Loucy (cell line): ENCODE measurements around the gene NCOA6.

Experiments
- CTCF ChIP-seq: fragments of 200-600 bp; sonication (generic); conservative IDR thresholded peaks from 2 replicates; pipeline ENCODE4 v1.5.1; 2014; ENCODE audit warnings: mild to moderate bottlenecking, antibody characterized with exemption, low read length
- EZH2phosphoT487 ChIP-seq: fragments of 200-600 bp; IDR thresholded peaks from 2 replicates; pipeline ENCODE4 v1.6.1; 2018; ENCODE audit warnings: antibody characterized with exemption, mild to moderate bottlenecking, moderate library complexity, borderline replicate concordance

GRCh38 chr20:34824806-34825529 lies 483 bp downstream of the NCOA6 start:
- no peak; the same call in 1 of the 2 replicates for TF ChIP-seq CTCF
- TF ChIP-seq EZH2phosphoT487, result no peak
